Right lobe of liver (tissue), 6 donors: Measurements from ENCODE around the gene ANKRD13B. TPM values are rescaled to one million over a fixed set of nuclear protein-coding genes. Genes with fewer than 3 reads are reported as not detected.
"Not testable (repeated sequence)": the region's sequence is repeated elsewhere in the genome, so short reads cannot be mapped to it uniquely, and the experiment has no call there.

ENCODE experiments used
- ATAC-seq, 4 donors: fragments of 200-7000 bp; cut with Tn5 transposase; one replicate each; pipeline ENCODE4 v1.9.1; 2020; ENCODE audit warnings: mild to moderate bottlenecking in 4 of 4, moderate library complexity in 4 of 4
- DNase-seq, 3 donors: peaks; one replicate each; pipeline ENCODE4 v3.0.0-alpha.2; 2020
- H3K27ac ChIP-seq, 3 donors: fragments of 200-600 bp; one replicate each; pipeline ENCODE4 v1.8.0; 2022
- H3K27me3 ChIP-seq, 2 donors: fragments of 200-600 bp; one replicate each; pipeline ENCODE4 v1.8.0; 2022
- H3K36me3 ChIP-seq, 4 donors: fragments of 200-600 bp; sonication (generic) in 1 of 4; one replicate each; pipeline versions ENCODE4 v1.5.1 to v1.8.0; 2017 to 2022; ENCODE audit warnings: control low read depth in 1 of 4
- H3K4me1 ChIP-seq, 4 donors: fragments of 200-600 bp; sonication (generic) in 1 of 4; one replicate each; pipeline versions ENCODE4 v1.5.1 to v1.8.0; 2017 to 2022; ENCODE audit warnings: control low read depth in 1 of 4
- H3K4me3 ChIP-seq, 3 donors: fragments of 200-600 bp; one replicate each; pipeline ENCODE4 v1.8.0; 2022
- H3K9me3 ChIP-seq, 4 donors: fragments of 200-600 bp; sonication (generic) in 1 of 4; one replicate each; pipeline versions ENCODE4 v1.5.1 to v1.8.0; 2017 to 2022; ENCODE audit warnings: control low read depth in 1 of 4
- POLR2A ChIP-seq: fragments of 450-650 bp; IDR thresholded peaks from one replicate; pipeline ENCODE4 v1.6.1; 2017; ENCODE audit warnings: antibody characterized with exemption, mild to moderate bottlenecking
- WGBS: methylation state at CpG from one replicate; pipeline ENCODE4 v1.1.6; 2018; ENCODE audit warnings: low coverage, low lambda C conversion rate; ENCODE audit not compliant: insufficient coverage; ENCODE audit errors: missing lambda C conversion rate; 5-methylcytosine and 5-hydroxymethylcytosine counted together
- intact Hi-C, 2 donors: fragments of 100-400 bp; cut with DNase I; formaldehyde crosslinking; loops; one replicate each; pipeline versions ENCODE4 v1.11.2 to v1.14.1; 2022
- total RNA-seq, 6 experiments: library from RNA; depleted of rRNA in 2 of 6; stranded (reverse); fragments of >200 nt in 2 of 6; fragmentation: NEBNext Ultra II Directional in 3 of 6; extraction: Animal tissue kit (Norgen Biotek cat#: 25700) in 3 of 6; gene quantifications; one replicate each; pipeline versions ENCODE4 v1.1.0 to v1.2.4, GENCODE V29; 2016 to 2023
- TF ChIP-seq, protein P1 (sequence below), 4 donors: fragments of 200-600 bp in 3 of 4; fragments of 450-650 bp in 1 of 4; IDR thresholded peaks; one replicate each; pipeline versions ENCODE4 v1.5.1 to v1.8.0; 2016 to 2022; ENCODE audit warnings: antibody characterized with exemption in 4 of 4, mild to moderate bottlenecking in 2 of 4
- donor health status: DM: no; HTN: yes; CAD: no.
- donor health status: DM: no; HTN: no; CAD: no.
- donor health status: DM: no; HTN: no; CAD: no.
- donor health status: DM: no; HTN: yes; CAD: no.
- donor health status: DM: no; HTN: yes; CAD: no.

Gene ANKRD13B
- total RNA-seq, 6 experiments from 2014 or later = 0.37 to 1.6 (median 0.88) TPM

GRCh38 chr17:29649359-29649758 is 56.4 kb downstream of the ANKRD13B start:
- Histone ChIP-seq H3K27ac (no peak overlapping the region), H3K36me3 (peaks cover 0 to 1% (median 0%) of the 10 kb centered on the region in 4 donors), H3K9me3 (no peaks in the 10 kb centered on the region), H3K4me1 (peaks cover 0 to 14% (median 0%) of the 10 kb centered on the region in 4 donors), H3K27me3 (no peaks in the 10 kb centered on the region), H3K4me3 (no peak overlapping the region)
- DNase-seq (no peak), ATAC-seq (no peak)
- TF ChIP-seq, protein P1, sequence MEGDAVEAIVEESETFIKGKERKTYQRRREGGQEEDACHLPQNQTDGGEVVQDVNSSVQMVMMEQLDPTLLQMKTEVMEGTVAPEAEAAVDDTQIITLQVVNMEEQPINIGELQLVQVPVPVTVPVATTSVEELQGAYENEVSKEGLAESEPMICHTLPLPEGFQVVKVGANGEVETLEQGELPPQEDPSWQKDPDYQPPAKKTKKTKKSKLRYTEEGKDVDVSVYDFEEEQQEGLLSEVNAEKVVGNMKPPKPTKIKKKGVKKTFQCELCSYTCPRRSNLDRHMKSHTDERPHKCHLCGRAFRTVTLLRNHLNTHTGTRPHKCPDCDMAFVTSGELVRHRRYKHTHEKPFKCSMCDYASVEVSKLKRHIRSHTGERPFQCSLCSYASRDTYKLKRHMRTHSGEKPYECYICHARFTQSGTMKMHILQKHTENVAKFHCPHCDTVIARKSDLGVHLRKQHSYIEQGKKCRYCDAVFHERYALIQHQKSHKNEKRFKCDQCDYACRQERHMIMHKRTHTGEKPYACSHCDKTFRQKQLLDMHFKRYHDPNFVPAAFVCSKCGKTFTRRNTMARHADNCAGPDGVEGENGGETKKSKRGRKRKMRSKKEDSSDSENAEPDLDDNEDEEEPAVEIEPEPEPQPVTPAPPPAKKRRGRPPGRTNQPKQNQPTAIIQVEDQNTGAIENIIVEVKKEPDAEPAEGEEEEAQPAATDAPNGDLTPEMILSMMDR (IDR thresholded peaks at IDR 0.05) = no peak
- TF ChIP-seq POLR2A = no peak
- 92% methylated on average over 5 of the region's 5 CpGs for WGBS
- intact Hi-C loops = no loop called here

DNA sequence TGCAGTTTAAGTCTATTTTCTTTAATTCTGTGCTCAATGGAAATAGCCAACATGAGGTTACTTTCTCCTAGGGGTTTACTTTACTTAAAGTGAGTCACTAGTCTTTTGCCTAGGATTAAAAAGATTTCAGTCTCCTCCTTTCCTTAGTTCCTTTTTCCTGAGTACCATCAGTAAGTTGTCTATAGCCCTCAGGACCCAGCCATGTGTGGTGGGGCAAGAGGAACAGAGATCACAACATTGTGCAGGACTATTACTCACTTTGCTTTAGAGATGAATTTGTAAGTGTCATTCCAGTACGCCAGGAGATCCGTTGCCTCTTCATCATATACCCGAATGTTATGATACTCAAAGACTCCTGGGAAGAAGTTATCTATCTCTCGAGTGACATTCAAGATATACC is 57.5 kb downstream of the ANKRD13B start:
- intact Hi-C loops = no loop called here
- peaks cover 0 to 9% (median 0%) of the 10 kb centered on the region in 4 donors for H3K4me1 ChIP-seq
- no peak overlapping the region for H3K4me3 ChIP-seq
- WGBS = 87% methylated on average over 4 of the region's 4 CpGs
- H3K27ac ChIP-seq = no peak overlapping the region
- DNase-seq (no peak), ATAC-seq (no peak)
- peaks cover 0 to 1% (median 0%) of the 10 kb centered on the region in 4 donors for H3K36me3 ChIP-seq
- no peaks in the 10 kb centered on the region for H3K27me3 ChIP-seq
- H3K9me3 ChIP-seq = no peaks in the 10 kb centered on the region
- no peak for TF ChIP-seq POLR2A
- TF ChIP-seq, protein P1 (IDR thresholded peaks at IDR 0.05) = no peak

- H3K4me3 ChIP-seq, H3K36me3 ChIP-seq, H3K27ac ChIP-seq, H3K9me3 ChIP-seq, intact Hi-C loops, H3K4me1 ChIP-seq, DNase-seq, H3K27me3 ChIP-seq, ATAC-seq: not testable (repeated sequence)
- 89% methylated on average over 7 of the region's 7 CpGs for WGBS
Observed at GRCh38 chr17:29651913-29652312, 59.0 kb downstream of the ANKRD13B start.

DNA sequence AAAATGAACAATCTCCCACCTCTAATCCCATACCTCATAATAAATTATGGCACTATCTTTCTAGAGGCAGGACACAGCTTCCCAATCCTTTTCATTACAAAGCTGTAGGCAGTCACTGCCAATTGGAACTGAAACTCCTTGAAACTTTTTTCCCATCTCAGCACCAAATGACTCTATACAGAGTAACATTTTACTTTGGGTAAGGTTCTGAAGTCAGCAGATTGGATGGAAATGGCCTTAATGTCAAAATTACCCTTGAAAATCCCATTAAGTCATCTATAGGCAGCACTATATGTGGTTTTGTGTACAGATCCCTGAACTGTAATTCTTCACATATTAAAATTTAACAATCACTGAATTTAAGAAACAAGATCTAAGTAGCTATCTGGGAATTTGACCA is 60.0 kb downstream of the ANKRD13B start:
- no peaks in the 10 kb centered on the region for H3K9me3 ChIP-seq
- H3K36me3 ChIP-seq = peaks cover 0 to 3% (median under 1%) of the 10 kb centered on the region in 4 donors
- H3K4me3 ChIP-seq = no peak overlapping the region
- DNase-seq = no peak
- ATAC-seq = no peak
- no peak overlapping the region for H3K27ac ChIP-seq
- no peaks in the 10 kb centered on the region for H3K27me3 ChIP-seq
- intact Hi-C loops = no loop called here
- no peak for TF ChIP-seq POLR2A
- TF ChIP-seq, protein P1 (IDR thresholded peaks at IDR 0.05) = no peak
- no peaks in the 10 kb centered on the region for H3K4me1 ChIP-seq

GRCh38 chr17:29653995-29654714 is 61.2 kb downstream of the ANKRD13B start:
- Histone ChIP-seq H3K27me3 (no peaks in the 10 kb centered on the region), H3K27ac (no peak overlapping the region), H3K9me3 (no peaks in the 10 kb centered on the region), H3K4me1 (no peaks in the 10 kb centered on the region), H3K4me3 (no peak overlapping the region), H3K36me3 (peaks cover 0 to 3% (median under 1%) of the 10 kb centered on the region in 4 donors)
- no peak for ATAC-seq
- no peak for DNase-seq
- 72% methylated on average over 1 of the region's 1 CpG for whole genome bisulfite sequencing
- intact Hi-C loops = no loop called here
- TF ChIP-seq, protein P1 (IDR thresholded peaks at IDR 0.05) = no peak
- no peak for TF ChIP-seq POLR2A
